ENCODE measurements around the gene TMCO6.

DNA sequence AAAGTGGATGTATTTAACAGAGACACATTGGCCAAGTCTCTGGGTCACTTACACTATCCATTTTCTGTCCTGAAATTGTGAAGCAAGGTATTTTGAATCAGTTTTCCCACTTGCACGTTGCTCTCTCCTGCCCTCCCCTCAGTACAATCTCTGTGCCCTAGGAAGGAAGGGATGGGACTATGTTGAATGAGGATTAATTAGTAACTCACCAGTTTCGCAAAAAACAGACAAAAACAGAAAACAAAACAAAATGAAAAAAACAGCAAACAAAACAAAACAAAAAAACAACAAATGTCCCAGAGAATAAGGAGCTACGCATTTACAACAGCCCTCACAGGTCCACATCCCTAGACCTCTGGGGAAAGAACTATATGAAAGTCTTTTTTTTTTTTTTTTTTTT, 5.1 kb upstream of the TMCO6 start:
- TF ChIP-seq POLR2A (IDR thresholded peaks at IDR 0.05; ENCODE audit: low read depth, low read length) (no peak), SPI1 (IDR thresholded peaks at IDR 0.05; ENCODE audit: low read depth, low read length) (no peak), POLR2AphosphoS5 (IDR thresholded peaks at IDR 0.05; ENCODE audit: low read depth, low read length) (no peak), TAF1 (IDR thresholded peaks at IDR 0.05; ENCODE audit: low read depth, low read length) (no peak)
